PFSK-1 (cell line): ENCODE data around the gene APH1B.

Experiments
- POLR2AphosphoS5 ChIP-seq: IDR thresholded peaks from 2 replicates; pipeline ENCODE4 v1.6.1; 2012; ENCODE audit warnings: low read depth, mild to moderate bottlenecking, control low read depth, low read length, moderate library complexity
- TAF1 ChIP-seq: IDR thresholded peaks from 2 replicates; pipeline ENCODE4 v1.6.1; 2012; ENCODE audit warnings: low read length, control low read depth, borderline replicate concordance; ENCODE audit not compliant: insufficient read depth

DNA sequence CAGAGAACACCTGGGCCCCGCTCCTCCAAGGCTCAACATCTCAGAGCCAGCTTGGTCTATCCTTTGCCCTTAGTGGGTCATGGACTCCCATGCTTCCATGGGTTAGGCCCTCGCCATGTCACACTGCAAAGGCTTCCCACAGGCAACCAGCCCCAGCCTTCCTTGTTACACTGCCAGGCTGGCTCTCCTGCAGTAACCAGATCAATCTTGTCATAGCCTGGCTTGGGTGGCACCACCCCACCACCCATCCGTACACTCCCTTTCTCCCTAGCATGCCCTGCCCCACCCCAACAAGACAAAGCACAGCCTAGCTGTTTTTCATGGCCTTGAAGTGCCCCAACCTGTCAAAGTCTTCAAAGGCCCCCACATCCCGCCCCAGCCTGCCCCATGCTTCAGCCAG lies 73.8 kb downstream of the APH1B start:
- TF ChIP-seq POLR2AphosphoS5 (no peak), TAF1 (no peak)
